ENCODE measurements around the gene KRT12. TPM values are rescaled to one million over a fixed set of nuclear protein-coding genes. Genes with fewer than 3 reads are reported as not detected.
A peak's percentile ranks its signal among the peaks of the same experiment; 100 is the strongest.

Gene KRT12
- total and polyA plus RNA-seq, 2 of the 4 experiments (the other 2 are of a cell fraction) = not detected

DNA sequence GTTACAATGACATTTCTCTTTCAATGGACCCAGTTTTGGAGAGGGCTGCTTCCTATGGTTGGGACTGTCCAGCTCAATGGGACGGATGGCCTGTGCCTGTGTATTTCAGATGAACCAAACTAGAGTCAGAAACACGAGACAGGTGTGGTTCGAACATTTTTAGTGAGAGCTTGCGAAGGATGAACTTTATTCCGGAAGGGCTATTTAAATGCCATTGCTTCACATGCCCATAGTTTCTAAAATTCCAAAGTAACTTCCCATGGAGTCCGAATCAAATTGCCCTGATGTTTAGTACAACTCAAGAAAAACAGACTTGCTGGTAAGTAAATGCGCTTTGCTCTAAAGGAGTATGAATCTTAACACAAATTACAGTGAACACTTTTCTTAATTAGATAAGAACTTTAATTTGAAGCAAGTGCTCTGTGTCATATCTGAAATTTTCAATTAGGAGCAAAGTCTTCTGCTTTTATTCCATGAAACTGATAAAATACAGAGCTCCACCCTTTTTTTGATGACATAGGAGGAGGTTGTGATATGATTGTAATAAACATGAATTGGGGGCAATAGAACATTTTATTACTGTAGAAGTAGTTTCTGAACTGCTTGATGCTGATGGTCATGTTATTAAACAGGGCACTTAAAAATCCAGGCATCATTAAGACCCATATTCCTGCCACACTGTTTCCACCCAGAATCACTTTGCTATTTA lies 16.8 kb upstream of the KRT12 start:
- ChIA-PET CTCF (no interaction called here), POLR2A (ENCODE audit: unreplicated experiment) (no interaction called here)
- Histone ChIP-seq H2AK5ac (ENCODE audit: low read depth, low read length) (no peak overlapping the region), H2BK120ac (ENCODE audit: low read depth, low read length) (no peak overlapping the region), H4K8ac (ENCODE audit: low read depth in 2 of 2, low read length in 2 of 2) (no peak overlapping the region), H3K14ac (replicated peaks; ENCODE audit: low read depth, low read length) (no peak overlapping the region), H4K5ac (ENCODE audit: low read depth, low read length) (no peak overlapping the region), H3K36me3 (ENCODE audit: control insufficient read depth, insufficient read depth, low read length) (no peaks in the 10 kb centered on the region), H2AK9ac (replicated peaks; ENCODE audit: low read depth, low read length, poor library complexity) (peak overlapping the region; percentile 45), H3K79me1 (ENCODE audit: low read depth in 1 of 2, low read length in 2 of 2) (no peaks in the 10 kb centered on the region), H3K9me3 (ENCODE audit: control insufficient read depth, insufficient read depth, low read length) (no peaks in the 10 kb centered on the region), H2BK20ac (ENCODE audit: low read depth, low read length) (no peak overlapping the region), H2BK5ac (ENCODE audit: low read depth, low read length, poor library complexity, severe bottlenecking) (no peak overlapping the region), H3K23ac (ENCODE audit: low read depth, low read length) (no peak overlapping the region), H3K27ac (ENCODE audit: insufficient read depth, low read length) (no peak overlapping the region), H4K91ac (ENCODE audit: insufficient read depth, low read depth, low read length) (no peak overlapping the region), H3K18ac (ENCODE audit: low read depth, low read length) (no peak overlapping the region), H3K56ac (ENCODE audit: extremely low read depth, insufficient read depth, low read length) (no peak overlapping the region), H3K4ac (ENCODE audit: low read depth, low read length) (no peak overlapping the region), H4K20me1 (ENCODE audit: insufficient read depth, low read length) (no peaks in the 10 kb centered on the region), H3K4me2 (ENCODE audit: low read depth, low read length) (no peak overlapping the region), H3K9ac (ENCODE audit: low read depth, low read length) (no peak overlapping the region), H2AFZ (replicated peaks; ENCODE audit: low read length, poor library complexity) (no peak overlapping the region), H3K9me1 (ENCODE audit: insufficient read depth, low read length) (no peaks in the 10 kb centered on the region), H3K4me3 (ENCODE audit: insufficient read depth, low read depth, low read length) (no peak overlapping the region), H3K27me3 (ENCODE audit: control insufficient read depth, insufficient read depth, low read length) (peaks cover 13% of the 10 kb centered on the region), H3K4me1 (ENCODE audit: control insufficient read depth, insufficient read depth, low read length) (no peaks in the 10 kb centered on the region), H2BK15ac (ENCODE audit: low read depth, low read length) (no peak overlapping the region)
- no TSS peak for BruUV-seq (replicated peaks)
- dilution Hi-C loops (cut with HindIII; ENCODE audit: low sequenced_read_pairs, unreplicated experiment) = no loop called here
- in situ Hi-C loops (cut with MboI; ENCODE audit: low sequenced_read_pairs) = no loop called here
- 80% methylated on average over 3 of the region's 7 CpGs; no CpG with 5 or more reads in 1 of the 2 experiments for WGBS, 2 experiments (ENCODE audit: extremely low coverage in 2 of 2, insufficient read length in 1 of 2)
- TF ChIP-seq RCOR1 (IDR thresholded peaks at IDR 0.05; ENCODE audit: insufficient replicate concordance, low read length) (no peak), MAZ (IDR thresholded peaks at IDR 0.05; ENCODE audit: borderline replicate concordance, low read depth, low read length) (no peak), NFE2L2 (IDR thresholded peaks at IDR 0.05; ENCODE audit: low read depth, low read length) (no peak), MAFK (IDR thresholded peaks at IDR 0.05; ENCODE audit: low read depth, low read length) (no peak), FOS (IDR thresholded peaks at IDR 0.05; ENCODE audit: low read depth, low read length) (no peak), SMC3 (IDR thresholded peaks at IDR 0.05; ENCODE audit: low read depth, low read length) (no peak), RFX5 (IDR thresholded peaks at IDR 0.05; ENCODE audit: low read depth, low read length) (no peak), BHLHE40 (IDR thresholded peaks at IDR 0.05; ENCODE audit: low read depth, low read length) (no peak), MXI1 (IDR thresholded peaks at IDR 0.05; ENCODE audit: borderline replicate concordance, low read depth, low read length) (no peak)
- TF ChIP-seq, protein P1, sequence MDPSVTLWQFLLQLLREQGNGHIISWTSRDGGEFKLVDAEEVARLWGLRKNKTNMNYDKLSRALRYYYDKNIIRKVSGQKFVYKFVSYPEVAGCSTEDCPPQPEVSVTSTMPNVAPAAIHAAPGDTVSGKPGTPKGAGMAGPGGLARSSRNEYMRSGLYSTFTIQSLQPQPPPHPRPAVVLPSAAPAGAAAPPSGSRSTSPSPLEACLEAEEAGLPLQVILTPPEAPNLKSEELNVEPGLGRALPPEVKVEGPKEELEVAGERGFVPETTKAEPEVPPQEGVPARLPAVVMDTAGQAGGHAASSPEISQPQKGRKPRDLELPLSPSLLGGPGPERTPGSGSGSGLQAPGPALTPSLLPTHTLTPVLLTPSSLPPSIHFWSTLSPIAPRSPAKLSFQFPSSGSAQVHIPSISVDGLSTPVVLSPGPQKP (IDR thresholded peaks at IDR 0.05; ENCODE audit: borderline replicate concordance, low read depth, low read length) = no peak
- TF ChIP-seq, protein P2, sequence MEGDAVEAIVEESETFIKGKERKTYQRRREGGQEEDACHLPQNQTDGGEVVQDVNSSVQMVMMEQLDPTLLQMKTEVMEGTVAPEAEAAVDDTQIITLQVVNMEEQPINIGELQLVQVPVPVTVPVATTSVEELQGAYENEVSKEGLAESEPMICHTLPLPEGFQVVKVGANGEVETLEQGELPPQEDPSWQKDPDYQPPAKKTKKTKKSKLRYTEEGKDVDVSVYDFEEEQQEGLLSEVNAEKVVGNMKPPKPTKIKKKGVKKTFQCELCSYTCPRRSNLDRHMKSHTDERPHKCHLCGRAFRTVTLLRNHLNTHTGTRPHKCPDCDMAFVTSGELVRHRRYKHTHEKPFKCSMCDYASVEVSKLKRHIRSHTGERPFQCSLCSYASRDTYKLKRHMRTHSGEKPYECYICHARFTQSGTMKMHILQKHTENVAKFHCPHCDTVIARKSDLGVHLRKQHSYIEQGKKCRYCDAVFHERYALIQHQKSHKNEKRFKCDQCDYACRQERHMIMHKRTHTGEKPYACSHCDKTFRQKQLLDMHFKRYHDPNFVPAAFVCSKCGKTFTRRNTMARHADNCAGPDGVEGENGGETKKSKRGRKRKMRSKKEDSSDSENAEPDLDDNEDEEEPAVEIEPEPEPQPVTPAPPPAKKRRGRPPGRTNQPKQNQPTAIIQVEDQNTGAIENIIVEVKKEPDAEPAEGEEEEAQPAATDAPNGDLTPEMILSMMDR (conservative IDR thresholded peaks at IDR 0.05; ENCODE audit: low read depth, low read length) = no peak
- intact Hi-C loops (cut with micrococcal nuclease) = no loop called here
- DNase-seq (no peak), ATAC-seq (ENCODE audit: low read depth) (no peak)

Measured in IMR-90 (cell line).